Mammary epithelial cell (primary cell): ENCODE results near the gene FSHB.

Source experiments
- CTCF ChIP-seq, 2 donors: IDR thresholded peaks in 1 of 2; conservative IDR thresholded peaks in 1 of 2; 2 replicates each; pipeline ENCODE4 v1.5.1; 2011 to 2012; ENCODE audit warnings: inconsistent platforms in 2 of 2, low read length in 2 of 2, mild to moderate bottlenecking in 2 of 2, control low read depth in 1 of 2, low read depth in 1 of 2; ENCODE audit not compliant: insufficient read depth in 1 of 2; ENCODE audit errors: extremely low read depth in 1 of 2
- EZH2 ChIP-seq: IDR thresholded peaks from 2 replicates; pipeline ENCODE4 v1.6.1; 2012; ENCODE audit warnings: low read length, inconsistent platforms, borderline replicate concordance

- no peak for TF ChIP-seq CTCF (conservative IDR thresholded peaks at IDR 0.05 in 1 of 2, IDR thresholded peaks at IDR 0.05 in 1 of 2; ENCODE audit: extremely low read depth in 1 of 2, insufficient read depth in 1 of 2, low read depth in 1 of 2, low read length in 2 of 2)
- no peak for TF ChIP-seq EZH2
These were observed 5.2 kb upstream of the FSHB start for GRCh38 chr11:30225642-30226041.
